Activated CD8-positive, alpha-beta memory T cell treated with anti-CD3 and anti-CD28 coated beads, Interleukin-2, amount 50 U/mL, for 1 hour (primary cell): Measurements from ENCODE around the gene CMTM1.
"Not testable (repeated sequence)": the region's sequence is repeated elsewhere in the genome, so short reads cannot be mapped to it uniquely, and the experiment has no call there.

ENCODE experiments used
- DNase-seq: peaks from one replicate; pipeline ENCODE4 v3.0.0-alpha.2; 2020; ENCODE audit errors: extremely low read depth

Gene CMTM1

DNA sequence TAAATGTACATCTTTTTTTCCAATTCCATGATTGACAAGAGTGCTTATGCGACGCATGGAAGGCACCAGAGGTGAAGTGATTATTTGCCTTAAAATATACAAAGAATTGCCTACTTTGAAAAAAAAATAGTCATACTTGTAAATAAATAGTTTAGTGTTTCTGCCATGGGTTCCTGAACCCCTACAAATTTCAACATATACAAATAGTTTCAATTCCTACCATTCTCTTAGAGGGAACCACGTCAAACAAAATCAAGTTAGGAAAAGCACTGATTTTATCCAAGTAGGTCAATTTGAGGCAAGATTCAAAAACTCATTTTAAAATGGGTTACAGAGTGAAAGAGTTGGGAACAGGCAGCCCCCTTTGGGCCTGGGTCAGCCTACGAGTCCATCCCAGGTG lies 49.9 kb downstream of the CMTM1 start:
- no peak for DNase-seq

DNA sequence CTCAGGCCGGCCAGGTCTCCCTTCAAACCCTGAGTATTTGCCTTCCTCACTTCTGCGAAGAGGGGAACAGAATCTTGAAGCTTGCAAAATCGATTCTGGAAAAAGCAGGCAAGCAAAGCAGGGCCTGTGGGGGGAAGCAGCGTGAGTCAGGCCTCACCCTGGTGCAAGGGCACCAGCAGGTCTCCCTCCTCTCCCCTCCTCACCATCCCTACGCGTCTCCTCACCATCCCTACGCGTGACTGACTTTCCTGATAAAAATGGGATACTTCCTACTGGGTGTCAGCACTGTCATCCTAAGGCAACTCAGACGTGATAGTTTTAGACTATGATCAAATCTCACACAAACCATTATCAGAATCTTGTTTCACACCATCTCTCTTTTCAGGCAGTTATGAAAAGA lies 50.4 kb downstream of the CMTM1 start:
- no peak for DNase-seq

GRCh38 chr16:66617010-66617434 lies 50.8 kb downstream of the CMTM1 start:
- no peak for DNase-seq

DNA sequence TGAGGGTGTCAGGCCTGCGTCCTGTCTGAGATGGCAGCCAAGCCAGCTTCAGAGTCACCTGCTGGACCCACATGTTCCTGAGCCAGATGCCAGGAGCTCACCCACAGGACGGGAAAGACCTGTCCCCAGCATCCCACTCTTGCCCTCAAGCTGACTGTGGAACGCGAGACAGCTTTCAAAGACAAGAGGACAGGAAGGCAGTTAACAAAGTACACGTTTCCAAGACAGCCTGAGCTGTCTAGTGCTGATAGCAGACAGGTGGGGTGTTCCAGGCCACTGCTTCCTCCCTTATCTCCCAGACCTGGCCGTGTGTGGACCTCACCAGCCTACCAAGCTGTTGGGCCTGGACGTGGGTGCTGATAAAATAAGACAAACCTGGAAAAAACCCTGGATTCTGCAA lies 51.5 kb downstream of the CMTM1 start:
- no peak for DNase-seq

DNA sequence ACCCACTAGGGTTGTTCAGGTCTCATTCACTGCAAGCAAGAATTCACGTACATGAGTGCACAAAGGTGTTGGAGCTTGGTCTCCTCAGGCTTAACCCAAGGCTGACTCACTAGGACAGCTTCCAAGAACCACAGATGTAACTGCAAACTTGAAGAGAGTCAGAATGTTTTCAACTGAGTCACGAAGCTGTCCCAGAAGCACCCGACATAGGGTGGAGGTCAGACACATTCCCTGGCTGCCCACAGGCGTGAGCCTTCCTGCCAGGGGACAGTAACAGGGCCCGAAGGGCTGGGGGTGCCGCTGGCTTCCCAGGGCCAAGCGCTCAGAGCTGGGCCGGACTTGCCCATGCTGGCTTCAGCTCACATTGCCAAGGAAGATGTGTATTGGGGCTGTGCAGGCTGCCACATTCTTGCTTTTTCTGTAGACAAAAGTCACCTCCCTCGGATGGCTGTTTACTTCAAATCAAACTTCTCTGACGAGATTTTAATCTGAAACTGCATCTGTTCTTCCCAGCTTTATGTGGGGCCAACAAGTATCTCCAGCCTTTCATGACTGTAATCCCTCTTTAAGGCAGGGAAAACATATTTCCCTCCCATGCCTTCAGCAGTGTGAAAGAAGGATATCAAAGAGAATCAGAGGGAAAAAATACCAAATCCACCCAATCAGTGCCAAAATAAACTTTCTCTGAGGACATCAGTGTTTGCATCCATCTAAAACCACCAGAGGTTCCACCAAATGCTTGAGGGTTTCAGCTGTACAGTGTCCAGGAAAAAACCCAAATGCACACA lies 52.5 kb downstream of the CMTM1 start:
- no peak for DNase-seq

DNA sequence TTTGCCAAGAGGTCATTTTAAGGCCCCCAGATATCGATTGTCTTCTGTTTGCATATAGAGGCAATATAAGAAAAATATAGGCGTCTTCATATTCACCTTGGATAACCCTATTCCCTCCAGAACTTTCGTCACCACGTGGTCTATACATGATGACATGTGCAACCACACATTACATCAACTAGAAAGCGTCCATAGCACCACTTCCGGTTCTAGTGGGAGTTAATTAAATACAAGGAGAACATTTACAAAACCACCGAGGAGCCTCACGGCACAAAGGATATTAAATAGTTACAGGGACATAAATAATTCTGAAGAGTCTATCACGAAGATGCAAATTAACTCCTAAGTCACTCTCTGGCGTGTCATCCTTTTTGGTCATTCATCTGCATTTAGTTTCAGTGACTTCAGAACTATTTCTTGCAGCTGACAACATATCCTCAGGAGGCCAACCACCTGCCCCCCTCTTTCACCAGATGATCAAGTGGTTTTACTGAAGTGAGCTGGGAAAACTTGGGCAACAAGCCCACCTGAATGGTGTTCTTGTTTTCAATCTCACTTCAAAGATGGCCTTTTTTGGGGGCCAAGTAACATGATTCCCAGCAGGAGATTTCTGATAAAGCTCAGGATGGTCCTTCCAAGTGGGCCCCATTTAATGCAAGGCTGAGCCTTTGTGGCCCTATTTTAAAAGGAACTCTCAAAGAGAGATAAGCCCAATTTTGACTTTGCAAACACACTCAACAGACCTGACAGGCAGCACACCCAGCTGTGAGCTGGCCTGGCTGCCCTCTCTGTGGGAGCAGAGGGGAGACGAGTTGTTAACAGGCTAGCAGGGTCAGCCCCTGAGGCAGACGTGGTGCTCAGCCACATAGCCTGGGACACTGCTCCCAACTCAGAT lies 53.5 kb downstream of the CMTM1 start:
- no peak for DNase-seq

DNA sequence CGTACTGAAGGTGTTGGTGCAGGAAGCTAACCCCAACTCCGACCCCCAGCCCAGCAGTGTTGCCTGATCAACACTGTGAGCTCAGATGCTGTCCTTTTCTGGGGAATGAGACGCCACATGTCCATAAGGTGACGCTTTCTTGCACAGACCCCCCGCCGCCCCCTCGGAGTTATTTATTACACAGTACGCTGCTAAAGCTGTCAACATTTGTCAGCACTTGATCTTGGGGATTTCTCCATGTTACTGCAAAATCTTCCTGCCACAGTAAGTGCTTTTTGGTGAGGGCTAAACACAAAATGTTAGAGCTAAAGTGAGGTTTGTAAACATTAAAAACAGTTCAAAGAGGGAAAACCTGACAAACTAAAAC lies 54.2 kb downstream of the CMTM1 start:
- no peak for DNase-seq

GRCh38 chr16:66621973-66622372 lies 55.7 kb downstream of the CMTM1 start:
- DNase-seq = no peak

- DNase-seq = no peak
These were observed 56.6 kb downstream of the CMTM1 start for GRCh38 chr16:66622863-66623262.

- no peak for DNase-seq
These were observed 57.5 kb downstream of the CMTM1 start for GRCh38 chr16:66623755-66624154.

DNA sequence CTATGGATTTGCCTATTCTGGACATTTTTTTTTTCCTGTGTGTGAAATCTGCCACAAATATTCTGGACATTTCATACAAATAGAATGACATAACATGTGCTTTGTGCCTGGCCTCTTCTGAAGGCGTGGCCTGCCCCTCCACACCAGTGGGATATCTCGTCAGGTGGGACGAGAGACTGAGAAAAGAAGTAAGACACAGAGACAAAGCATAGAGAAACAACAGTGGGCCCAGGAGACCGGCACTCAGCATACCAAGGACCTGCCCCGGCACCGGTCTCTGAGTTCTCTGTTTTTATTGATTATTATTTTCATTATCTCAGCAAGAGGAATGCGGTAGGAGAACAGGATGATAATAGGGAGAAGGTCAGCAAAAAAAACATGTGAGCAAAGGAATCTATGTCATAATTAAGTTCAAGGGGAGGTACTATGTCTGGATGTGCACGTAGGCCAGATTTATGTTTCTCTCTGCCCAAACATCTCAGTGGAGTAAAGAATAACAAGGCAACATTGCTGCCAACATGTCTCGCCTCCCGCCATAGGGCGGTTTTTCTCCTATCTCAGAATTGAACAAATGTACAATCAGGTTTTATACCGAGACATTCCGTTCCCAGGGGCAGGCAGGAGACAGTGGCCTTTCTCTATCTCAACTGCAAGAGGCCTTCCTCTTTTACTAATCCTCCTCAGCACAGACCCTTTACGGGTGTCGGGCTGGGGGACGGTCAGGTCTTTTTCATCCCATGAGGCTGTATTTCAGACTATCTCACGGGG lies 61.6 kb downstream of the CMTM1 start:
- not testable (repeated sequence) for DNase-seq
